H54 (cell line): ENCODE results near the gene MYBL2.
A peak's percentile ranks its signal among the peaks of the same experiment; 100 is the strongest.

ENCODE experiments used
- DNase-seq: peaks from one replicate; pipeline ENCODE4 v3.0.0; 2011; ENCODE audit warnings: low spot score, mixed read lengths; ENCODE audit not compliant: insufficient read length
- FAIRE-seq: peaks from 3 replicates; lab custom pipeline; 2011; peaks lifted over from hg19 to GRCh38; lab: Jason Lieb, UNC
- POLR2A ChIP-seq: IDR thresholded peaks from 2 replicates; pipeline ENCODE4 v1.6.1; 2011; ENCODE audit warnings: low read depth, mild to moderate bottlenecking, low read length

Gene MYBL2

DNA sequence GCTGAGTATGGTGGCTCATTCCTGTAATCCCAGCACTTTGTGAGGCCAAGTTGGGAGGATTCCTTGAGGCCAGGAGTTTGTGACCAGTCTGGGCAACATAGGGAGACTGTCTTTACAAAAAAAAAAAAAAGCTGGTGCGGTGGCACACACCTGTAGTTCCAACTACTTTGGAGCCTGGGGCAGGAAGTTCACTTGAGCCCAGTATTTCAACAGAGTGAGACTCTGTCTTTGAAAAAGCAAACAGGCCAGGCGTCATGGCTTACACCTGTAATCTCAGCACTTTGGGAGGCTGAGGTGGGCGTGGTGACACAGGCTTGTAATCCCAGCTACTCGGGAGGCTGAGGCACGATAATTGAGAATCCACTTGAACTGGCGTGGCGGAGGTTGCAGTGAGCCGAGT, 28.7 kb downstream of the MYBL2 start:
- FAIRE-seq, result no peak
- no peak for DNase-seq
- TF ChIP-seq POLR2A, result no peak

DNA sequence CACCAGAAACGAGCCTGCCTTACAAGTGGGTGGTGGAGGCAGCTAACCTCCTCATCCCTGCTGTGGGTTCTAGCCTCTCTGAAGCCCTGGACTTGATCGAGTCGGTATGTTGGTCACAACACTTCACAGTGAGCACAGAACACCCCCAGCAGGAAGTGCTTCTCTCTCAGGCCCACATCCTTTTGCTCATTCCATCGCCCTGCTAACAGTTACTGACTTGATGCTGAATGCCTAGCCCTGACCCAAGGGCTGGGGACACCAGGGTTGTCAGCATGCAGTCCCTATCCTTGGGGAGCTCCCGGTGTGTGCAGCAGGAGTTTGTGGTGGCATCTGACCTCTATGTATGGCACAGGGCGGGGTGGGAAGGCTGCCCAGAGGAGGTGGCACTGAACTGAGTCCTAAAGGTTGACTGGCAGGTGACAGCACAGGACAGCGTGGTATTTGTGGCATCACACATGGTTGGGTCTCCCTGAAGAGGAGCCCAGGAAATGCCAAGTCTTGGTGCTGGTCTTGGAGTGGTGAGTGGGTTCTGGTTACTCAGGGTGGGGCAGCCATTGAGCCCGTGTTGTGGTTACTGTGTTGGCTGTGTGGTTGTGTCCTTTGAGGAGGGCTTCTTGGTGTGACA, 33.1 kb downstream of the MYBL2 start:
- no peak for DNase-seq
- FAIRE-seq, result no peak
- TF ChIP-seq POLR2A, result no peak

DNA sequence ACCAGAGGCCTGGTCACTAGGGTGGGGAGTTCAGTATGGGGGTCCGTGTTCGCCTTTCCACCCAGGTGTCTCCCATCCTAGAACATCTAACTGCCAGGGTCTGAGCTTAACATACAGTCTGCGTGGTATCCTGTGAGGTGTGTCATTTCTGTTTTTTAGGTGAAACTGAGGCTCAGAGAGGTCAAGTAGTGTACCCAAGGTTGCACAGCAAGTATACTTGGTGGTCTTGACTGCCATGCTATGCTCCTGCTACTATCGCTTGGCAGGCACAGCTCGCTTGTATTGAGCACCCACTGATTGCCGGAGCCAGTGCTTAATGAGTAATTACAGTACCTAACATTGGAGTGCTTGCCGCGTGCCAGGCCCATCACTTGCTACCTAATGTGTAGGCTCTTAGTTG, 33.7 kb downstream of the MYBL2 start:
- FAIRE-seq, result no peak
- DNase-seq, result no peak
- TF ChIP-seq POLR2A, result no peak

DNA sequence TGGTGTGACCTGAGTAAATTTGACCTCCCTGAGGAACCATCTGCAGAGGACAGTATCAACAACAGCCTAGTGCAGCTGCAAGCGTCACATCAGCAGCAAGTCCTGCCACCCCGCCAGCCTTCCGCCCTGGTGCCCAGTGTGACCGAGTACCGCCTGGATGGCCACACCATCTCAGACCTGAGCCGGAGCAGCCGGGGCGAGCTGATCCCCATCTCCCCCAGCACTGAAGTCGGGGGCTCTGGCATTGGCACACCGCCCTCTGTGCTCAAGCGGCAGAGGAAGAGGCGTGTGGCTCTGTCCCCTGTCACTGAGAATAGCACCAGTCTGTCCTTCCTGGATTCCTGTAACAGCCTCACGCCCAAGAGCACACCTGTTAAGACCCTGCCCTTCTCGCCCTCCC, 35.6 kb downstream of the MYBL2 start:
- no peak for TF ChIP-seq POLR2A
- FAIRE-seq (no peak), DNase-seq (no peak)

- FAIRE-seq (no peak), DNase-seq (no peak)
- no peak for TF ChIP-seq POLR2A
Observed at GRCh38 chr20:43710370-43711044, 43.6 kb downstream of the MYBL2 start.

DNA sequence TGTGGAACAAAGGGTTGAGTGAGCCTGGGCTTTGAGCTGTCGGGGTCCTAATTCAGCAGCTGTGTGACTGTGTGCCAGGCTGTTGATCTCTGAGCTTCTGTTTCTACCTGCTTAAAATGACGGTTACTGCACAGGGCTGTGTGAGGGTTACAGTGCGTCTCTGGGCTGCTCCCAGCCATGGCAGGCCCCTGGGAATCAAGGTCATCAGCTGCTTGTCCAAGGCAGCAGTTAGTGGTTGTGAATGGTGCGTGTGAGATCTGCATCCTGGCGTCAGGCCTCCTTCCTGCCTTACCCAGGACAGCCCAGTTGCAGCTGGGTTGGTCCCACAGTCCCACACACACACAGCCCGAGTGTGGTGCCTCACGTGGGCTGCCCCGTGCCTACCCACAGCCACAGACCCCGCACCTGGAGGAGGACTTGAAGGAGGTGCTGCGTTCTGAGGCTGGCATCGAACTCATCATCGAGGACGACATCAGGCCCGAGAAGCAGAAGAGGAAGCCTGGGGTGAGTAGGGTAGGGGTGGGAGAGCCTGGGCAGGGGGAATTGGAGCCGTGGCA, 44.3 kb downstream of the MYBL2 start:
- 0 out of 2 replicates have a peak, but pooled peaks have one; percentile 11 for TF ChIP-seq POLR2A
- DNase-seq, result no peak
- FAIRE-seq, result no peak

GRCh38 chr20:43715044-43715443, 48.1 kb downstream of the MYBL2 start:
- no peak for TF ChIP-seq POLR2A
- no peak for FAIRE-seq
- DNase-seq, result no peak

GRCh38 chr20:43715511-43715910, 48.6 kb downstream of the MYBL2 start:
- DNase-seq (no peak), FAIRE-seq (no peak)
- no peak for TF ChIP-seq POLR2A

GRCh38 chr20:43716123-43716522, 49.2 kb downstream of the MYBL2 start:
- no peak for DNase-seq
- no peak for TF ChIP-seq POLR2A
- no peak for FAIRE-seq

- DNase-seq, result no peak
- FAIRE-seq, result no peak
- no peak for TF ChIP-seq POLR2A
Observed at GRCh38 chr20:43716757-43717615, 50.1 kb downstream of the MYBL2 start.

DNA sequence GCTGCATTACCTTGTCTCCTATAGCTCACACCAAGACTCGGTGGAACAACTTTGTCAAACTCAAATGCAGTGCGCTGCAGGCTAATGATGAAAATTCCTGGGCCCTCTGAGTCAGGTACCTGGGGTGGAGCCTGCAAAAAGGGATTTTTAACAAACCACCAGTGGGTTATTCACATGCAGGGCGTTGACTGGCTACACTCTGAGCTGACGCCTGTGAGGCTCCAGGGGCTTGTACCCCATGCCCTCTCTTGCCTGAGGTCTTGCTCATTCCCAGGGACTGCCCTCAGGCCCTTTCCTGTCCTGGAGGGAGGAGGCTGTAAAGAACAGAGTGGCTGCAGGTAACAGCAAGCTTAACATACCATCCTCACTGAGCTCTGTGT, 50.7 kb downstream of the MYBL2 start:
- no peak for DNase-seq
- no peak for TF ChIP-seq POLR2A
- FAIRE-seq, result no peak

DNA sequence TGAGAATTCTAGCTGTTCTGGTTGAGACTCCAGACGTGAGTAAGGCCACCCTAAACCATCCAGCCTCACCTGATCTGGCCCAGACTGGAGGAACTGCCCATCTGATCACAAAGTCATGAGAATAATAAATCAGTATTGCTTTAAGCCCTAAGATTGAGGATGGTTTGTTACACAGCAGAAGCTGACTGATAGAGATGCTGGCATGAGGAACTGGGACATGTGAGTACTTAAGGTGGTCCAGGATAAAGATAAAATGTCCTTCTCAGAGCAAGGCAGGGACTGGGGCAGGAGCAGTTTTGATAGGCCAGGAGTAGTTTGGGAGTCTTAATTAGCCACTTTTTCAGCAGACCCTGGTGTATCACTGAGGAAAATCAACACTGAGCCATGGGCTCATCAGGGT, 53.1 kb downstream of the MYBL2 start:
- DNase-seq (no peak), FAIRE-seq (no peak)

DNA sequence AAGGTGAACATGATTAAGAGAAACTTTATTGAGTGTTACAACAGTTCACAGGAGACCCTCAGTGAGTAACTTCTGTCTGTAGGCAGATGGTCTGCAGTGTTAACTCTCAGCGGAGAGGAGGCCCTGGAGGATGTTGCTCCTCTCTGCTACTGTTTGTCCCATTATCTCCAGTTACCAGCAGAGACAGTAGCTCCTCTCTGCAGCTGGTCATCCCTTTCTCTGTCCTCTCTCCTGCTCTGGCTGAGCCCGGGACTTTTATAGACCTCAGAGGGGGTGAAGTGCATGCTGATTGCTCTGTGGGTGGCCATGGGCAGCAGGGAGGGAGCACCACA, 54.1 kb downstream of the MYBL2 start:
- TF ChIP-seq POLR2A, result no peak
- no peak for FAIRE-seq
- no peak for DNase-seq

More for the DNA sequence above, 53.1 kb downstream of the MYBL2 start:
- TF ChIP-seq POLR2A, result no peak
